Neural cell (in vitro differentiated cells): ENCODE results near the gene HES4. TPM values are rescaled to one million over a fixed set of nuclear protein-coding genes. Genes with fewer than 3 reads are reported as not detected.

Experiments
- H2AFZ ChIP-seq: fragments of 200-600, 300-800 bp; sonication (generic), shearing (Covaris generic); 2 replicates; pipeline ENCODE4 v1.6.0; 2014; ENCODE audit warnings: low read depth, mild to moderate bottlenecking, antibody characterized with exemption, low read length, moderate library complexity
- H3F3A ChIP-seq: fragments of 200-600 bp; shearing (Covaris generic); 2 replicates; pipeline ENCODE4 v1.6.1; 2016; ENCODE audit warnings: mild to moderate bottlenecking, moderate library complexity, mixed read lengths, antibody characterized with exemption, low read length; ENCODE audit not compliant: insufficient read depth, poor library complexity, severe bottlenecking
- H3K27ac ChIP-seq: fragments of 200-600, 300-800 bp; sonication (generic), shearing (Covaris generic); 2 replicates; pipeline ENCODE4 v1.5.1; 2014; ENCODE audit warnings: mild to moderate bottlenecking, low read length, moderate library complexity
- H3K27me3 ChIP-seq: fragments of 300-800, 200-600 bp; sonication (generic), shearing (Covaris generic); 2 replicates; pipeline ENCODE4 v1.6.0; 2014; ENCODE audit warnings: mild to moderate bottlenecking, low read depth, low read length, moderate library complexity; ENCODE audit not compliant: insufficient read depth
- H3K36me3 ChIP-seq: fragments of 300-800, 200-600 bp; sonication (generic), shearing (Covaris generic); 2 replicates; pipeline ENCODE4 v1.5.1; 2014; ENCODE audit warnings: mild to moderate bottlenecking, antibody characterized with exemption, low read length, moderate library complexity; ENCODE audit not compliant: insufficient read depth
- H3K4me2 ChIP-seq: fragments of 300-800, 200-600 bp; sonication (generic), shearing (Covaris generic); 2 replicates; pipeline ENCODE4 v1.6.0; 2014; ENCODE audit warnings: mild to moderate bottlenecking, low read length
- H3K4me3 ChIP-seq: fragments of 300-800, 200-600 bp; sonication (generic), shearing (Covaris generic); 2 replicates; pipeline ENCODE4 v1.5.1; 2014; ENCODE audit warnings: mild to moderate bottlenecking, low read length, moderate library complexity
- H3K79me2 ChIP-seq: fragments of 200-600 bp; shearing (Covaris generic); replicated peaks from 2 replicates; pipeline ENCODE4 v1.6.0; 2014; ENCODE audit warnings: mild to moderate bottlenecking, low read length, moderate library complexity; ENCODE audit not compliant: insufficient read depth
- H3K9ac ChIP-seq: fragments of 300-800, 200-600 bp; sonication (generic), shearing (Covaris generic); 2 replicates; pipeline ENCODE4 v1.6.1; 2016; ENCODE audit warnings: mild to moderate bottlenecking, low read length, mixed read lengths
- H3K9me2 ChIP-seq: fragments of 200-600 bp; shearing (Covaris generic); 2 replicates; pipeline ENCODE4 v1.6.1; 2016; ENCODE audit warnings: mild to moderate bottlenecking, low read length, mixed read lengths; ENCODE audit not compliant: insufficient read depth
- H3K9me3 ChIP-seq: fragments of 200-600, 300-800 bp; sonication (generic), shearing (Covaris generic); 2 replicates; pipeline ENCODE4 v1.6.1; 2016; ENCODE audit warnings: mild to moderate bottlenecking, mixed run types, low read length, moderate library complexity, mixed read lengths
- H4K20me1 ChIP-seq: fragments of 200-600 bp; shearing (Covaris generic); 2 replicates; pipeline ENCODE4 v1.6.1; 2016; ENCODE audit warnings: mild to moderate bottlenecking, mixed run types; ENCODE audit not compliant: insufficient read depth
- CTCF ChIP-seq: fragments of 450-650 bp; IDR thresholded peaks from 2 replicates; pipeline ENCODE4 v1.5.1; 2014; ENCODE audit warnings: antibody characterized with exemption, mild to moderate bottlenecking, moderate library complexity; ENCODE audit not compliant: poor library complexity, severe bottlenecking
- EP300 ChIP-seq: fragments of 450-650 bp; conservative IDR thresholded peaks from 2 replicates; pipeline ENCODE4 v1.6.1; 2014; ENCODE audit warnings: antibody characterized with exemption, mild to moderate bottlenecking, moderate library complexity; ENCODE audit not compliant: poor library complexity, severe bottlenecking
- EZH2 ChIP-seq: fragments of 200-600, 300-800 bp; shearing (Covaris generic), sonication (generic); IDR thresholded peaks from 2 replicates; pipeline ENCODE4 v1.6.1; 2014; ENCODE audit warnings: antibody characterized with exemption, low read length, borderline replicate concordance, mild to moderate bottlenecking; ENCODE audit not compliant: insufficient read depth, poor library complexity, severe bottlenecking
- MXI1 ChIP-seq: fragments of 450-650 bp; conservative IDR thresholded peaks from 2 replicates; pipeline ENCODE4 v1.6.1; 2014; ENCODE audit warnings: antibody characterized with exemption, mild to moderate bottlenecking; ENCODE audit not compliant: poor library complexity, severe bottlenecking
- POLR2AphosphoS5 ChIP-seq: IDR thresholded peaks from 2 replicates; pipeline ENCODE4 v1.6.1; 2012
- RAD21 ChIP-seq: fragments of 450-650 bp; conservative IDR thresholded peaks from 2 replicates; pipeline ENCODE4 v1.6.1; 2014; ENCODE audit warnings: antibody characterized with exemption, mild to moderate bottlenecking, moderate library complexity
- REST ChIP-seq: IDR thresholded peaks from 2 replicates; pipeline ENCODE4 v1.6.1; 2012; ENCODE audit warnings: borderline replicate concordance
- TAF1 ChIP-seq: IDR thresholded peaks from 2 replicates; pipeline ENCODE4 v1.6.1; 2012; ENCODE audit warnings: low read depth
- polyA plus RNA-seq: library from polyadenylated mRNA; depleted of rRNA; stranded (reverse); fragments of >200 nt; gene quantifications from 2 replicates; pipeline ENCODE4 v1.2.3, GENCODE V29; 2014

HES4 gene
- polyA plus RNA-seq, 1 donor from 2014 or later: 196 TPM

GRCh38 chr1:998995-999724 is 737 bp downstream of the HES4 start:
- Histone ChIP-seq H3K9me2 (no peaks in the 10 kb centered on the region), H3K27me3 (no peaks in the 10 kb centered on the region), H3K4me2 (peak overlapping the region; percentile 48), H2AFZ (no peak overlapping the region), H3K9me3 (no peaks in the 10 kb centered on the region), H3K36me3 (no peaks in the 10 kb centered on the region), H4K20me1 (no peaks in the 10 kb centered on the region), H3K27ac (peak overlapping the region; percentile 98), H3K9ac (peak overlapping the region; percentile 98), H3F3A (no peaks in the 10 kb centered on the region), H3K4me3 (peak overlapping the region; percentile 91), H3K79me2 (peaks cover 4% of the 10 kb centered on the region)
- TF ChIP-seq POLR2AphosphoS5 (peak; percentile 61), CTCF (no peak), EP300 (no peak), REST (peak; percentile 16), RAD21 (no peak), TAF1 (peak; percentile 6), MXI1 (peak; percentile 18)

GRCh38 chr1:998745-998994 is 1.2 kb downstream of the HES4 start:
- Histone ChIP-seq H3K4me3 (peak overlapping the region; percentile 91), H3K27me3 (no peaks in the 10 kb centered on the region), H2AFZ (no peak overlapping the region), H3K9me2 (no peaks in the 10 kb centered on the region), H3K9me3 (no peaks in the 10 kb centered on the region), H3K36me3 (no peaks in the 10 kb centered on the region), H3K9ac (peak overlapping the region; percentile 98), H3K4me2 (no peak overlapping the region), H3K27ac (peak overlapping the region; percentile 98), H3F3A (no peaks in the 10 kb centered on the region), H3K79me2 (peaks cover 4% of the 10 kb centered on the region), H4K20me1 (no peaks in the 10 kb centered on the region)
- TF ChIP-seq EP300 (no peak), TAF1 (no peak), RAD21 (no peak), MXI1 (no peak), POLR2AphosphoS5 (no peak), CTCF (no peak), EZH2 (no peak)
